DND-41 (cell line): ENCODE results near the gene JAM2.

ENCODE experiments used
- CTCF ChIP-seq: IDR thresholded peaks from 2 replicates; pipeline ENCODE4 v1.5.1; 2012; ENCODE audit warnings: borderline replicate concordance, low read length, moderate library complexity, mild to moderate bottlenecking; ENCODE audit not compliant: poor library complexity, severe bottlenecking; ENCODE audit errors: extremely low read depth
- EZH2 ChIP-seq: IDR thresholded peaks from 3 replicates; pipeline ENCODE4 v1.6.1; 2012; ENCODE audit warnings: borderline replicate concordance, low read depth, mild to moderate bottlenecking, moderate library complexity, low read length, inconsistent platforms; ENCODE audit not compliant: severe bottlenecking

GRCh38 chr21:25646474-25646873 lies 7.4 kb downstream of the JAM2 start:
- TF ChIP-seq CTCF (no peak), EZH2 (no peak)
